HEK293 (cell line): ENCODE data around the gene COL7A1.
A peak's percentile ranks its signal among the peaks of the same experiment; 100 is the strongest.

Experiments
- CTCF ChIA-PET: fragments of 350-600 bp; formaldehyde crosslinking; extraction: SDS; loops from one replicate; lab custom pipeline; 2021; ENCODE audit warnings: antibody characterized with exemption; lab: Yijun Ruan, JAX
- POLR2A ChIA-PET: fragments of 300-600 bp; formaldehyde crosslinking; extraction: SDS; loops from one replicate; lab custom pipeline; 2020; ENCODE audit warnings: antibody characterized with exemption, inconsistent platforms; lab: Yijun Ruan, JAX
- H3K27ac ChIP-seq: fragments of 200-500 bp; sonication (Bioruptor generic); 2 replicates; pipeline ENCODE4 v1.5.1; 2014; ENCODE audit warnings: low read depth, low read length, control low read depth, inconsistent platforms; ENCODE audit errors: extremely low read depth
- H3K36me3 ChIP-seq, 2 experiments: fragments of 200-500 bp in 1 of 2; sonication (Bioruptor generic) in 1 of 2; 1 replicate in 1 of 2; 2 replicates in 1 of 2; pipeline ENCODE4 v1.5.1; 2014 to 2017; ENCODE audit warnings: inconsistent platforms in 2 of 2, low read length in 2 of 2; ENCODE audit not compliant: control insufficient read depth in 2 of 2, insufficient read depth in 1 of 2
- H3K4me1 ChIP-seq: fragments of 200-500 bp; sonication (Bioruptor generic); 2 replicates; pipeline ENCODE4 v1.5.1; 2014; ENCODE audit warnings: mild to moderate bottlenecking, low read length, inconsistent platforms; ENCODE audit not compliant: control insufficient read depth, insufficient read depth
- H3K4me3 ChIP-seq: 2 replicates; pipeline ENCODE4 v1.5.1; 2011; ENCODE audit warnings: low read depth, mild to moderate bottlenecking, control low read depth, low read length, moderate library complexity
- H3K9me3 ChIP-seq: fragments of 200-500 bp; sonication (Bioruptor generic); 2 replicates; pipeline ENCODE4 v1.5.1; 2014; ENCODE audit warnings: low read depth, low read length, inconsistent platforms; ENCODE audit not compliant: control insufficient read depth, insufficient read depth
- EGR2 ChIP-seq: fragments of 450-650 bp; formaldehyde crosslinking; IDR thresholded peaks from 2 replicates; pipeline ENCODE4 v1.5.1; 2016; ENCODE audit warnings: low read depth, missing biosample characterization, missing genetic modification characterization
- FEZF1 ChIP-seq: fragments of 450-650 bp; formaldehyde crosslinking; IDR thresholded peaks from 2 replicates; pipeline ENCODE4 v1.5.1; 2016; ENCODE audit warnings: missing biosample characterization, missing genetic modification characterization
- GLIS1 ChIP-seq: fragments of 450-650 bp; formaldehyde crosslinking; IDR thresholded peaks from 2 replicates; pipeline ENCODE4 v1.5.1; 2016; ENCODE audit warnings: missing biosample characterization, missing genetic modification characterization
- HOXD13 ChIP-seq: sonication (generic); formaldehyde crosslinking; IDR thresholded peaks from 2 replicates; pipeline ENCODE4 v1.8.0; 2022; ENCODE audit warnings: missing genetic modification reagents, borderline replicate concordance
- ZEB2 ChIP-seq: fragments of 450-650 bp; formaldehyde crosslinking; IDR thresholded peaks from 2 replicates; pipeline ENCODE4 v1.5.1; 2016; ENCODE audit warnings: missing biosample characterization, missing genetic modification characterization
- ZFHX2 ChIP-seq: fragments of 450-650 bp; formaldehyde crosslinking; conservative IDR thresholded peaks from 2 replicates; pipeline ENCODE4 v1.5.1; 2016; ENCODE audit warnings: missing biosample characterization, missing genetic modification characterization
- ZIC2 ChIP-seq: fragments of 450-650 bp; formaldehyde crosslinking; IDR thresholded peaks from 2 replicates; pipeline ENCODE4 v1.5.1; 2016; ENCODE audit warnings: missing biosample characterization, missing genetic modification characterization
- ZNF155 ChIP-seq: fragments of 450-650 bp; formaldehyde crosslinking; IDR thresholded peaks from 2 replicates; pipeline ENCODE4 v1.5.1; 2016; ENCODE audit warnings: missing biosample characterization, missing genetic modification characterization
- ZNF335 ChIP-seq: fragments of 450-650 bp; formaldehyde crosslinking; conservative IDR thresholded peaks from 2 replicates; pipeline ENCODE4 v1.5.1; 2016; ENCODE audit warnings: missing biosample characterization, missing genetic modification characterization
- ZNF394 ChIP-seq: fragments of 450-650 bp; formaldehyde crosslinking; IDR thresholded peaks from 2 replicates; pipeline ENCODE4 v1.5.1; 2016; ENCODE audit warnings: missing biosample characterization, missing genetic modification characterization, mild to moderate bottlenecking, moderate library complexity, borderline replicate concordance
- ZNF596 ChIP-seq: fragments of 450-650 bp; IDR thresholded peaks from 2 replicates; pipeline ENCODE4 v1.5.0; 2018; ENCODE audit warnings: missing biosample characterization, mild to moderate bottlenecking, missing genetic modification characterization, moderate library complexity
- ZNF837 ChIP-seq: fragments of 450-650 bp; formaldehyde crosslinking; IDR thresholded peaks from 2 replicates; pipeline ENCODE4 v1.5.1; 2016; ENCODE audit warnings: missing biosample characterization, missing genetic modification characterization
- TF ChIP-seq, protein P1 (sequence below): fragments of 450-650 bp; formaldehyde crosslinking; IDR thresholded peaks from 2 replicates; pipeline ENCODE4 v1.5.1; 2016; ENCODE audit warnings: missing biosample characterization, missing genetic modification characterization
- TF ChIP-seq, protein P2 (sequence below): fragments of 450-650 bp; formaldehyde crosslinking; IDR thresholded peaks from 2 replicates; pipeline ENCODE4 v1.5.1; 2016; ENCODE audit warnings: missing biosample characterization, missing genetic modification characterization
- TF ChIP-seq, protein P3 (sequence below): fragments of 450-650 bp; formaldehyde crosslinking; conservative IDR thresholded peaks from 2 replicates; pipeline ENCODE4 v1.5.1; 2016; ENCODE audit warnings: low read depth, missing biosample characterization, missing genetic modification characterization
- TF ChIP-seq, protein P4 (sequence below): fragments of 450-650 bp; formaldehyde crosslinking; IDR thresholded peaks from 2 replicates; pipeline ENCODE4 v1.5.1; 2016; ENCODE audit warnings: missing biosample characterization, missing genetic modification characterization

COL7A1 gene

DNA sequence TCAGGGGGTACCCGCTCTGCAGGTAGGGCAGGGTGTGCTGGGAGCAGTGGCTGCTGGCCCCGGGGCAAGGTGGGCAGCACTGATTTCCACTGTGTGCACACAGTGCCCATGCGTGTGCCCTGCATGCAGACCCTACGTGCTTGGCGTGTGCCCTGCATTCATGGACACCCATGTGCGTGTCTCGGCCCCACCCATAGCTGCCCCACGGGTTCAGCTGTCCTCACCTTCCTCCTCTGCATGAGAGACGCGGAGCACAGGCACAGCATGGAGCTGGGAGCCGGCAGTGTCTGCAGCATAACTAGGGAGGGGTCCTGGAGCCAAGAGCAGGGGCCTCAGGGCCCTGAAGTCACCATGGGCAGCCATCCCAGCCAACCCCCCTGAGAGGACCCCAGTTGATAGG, 29.9 kb downstream of the COL7A1 start:
- Histone ChIP-seq H3K4me3 (no peak overlapping the region), H3K9me3 (no peaks in the 10 kb centered on the region), H3K27ac (no peak overlapping the region), H3K4me1 (no peaks in the 10 kb centered on the region), H3K36me3 (no peaks in the 10 kb centered on the region)
- ChIA-PET CTCF (no interaction called here), POLR2A (no interaction called here)
- TF ChIP-seq ZIC2 (tag by site-specific recombination) (peak; percentile 49), ZNF155 (tag by site-specific recombination) (no peak)
- TF ChIP-seq, all 188 proteins: peak for 1

DNA sequence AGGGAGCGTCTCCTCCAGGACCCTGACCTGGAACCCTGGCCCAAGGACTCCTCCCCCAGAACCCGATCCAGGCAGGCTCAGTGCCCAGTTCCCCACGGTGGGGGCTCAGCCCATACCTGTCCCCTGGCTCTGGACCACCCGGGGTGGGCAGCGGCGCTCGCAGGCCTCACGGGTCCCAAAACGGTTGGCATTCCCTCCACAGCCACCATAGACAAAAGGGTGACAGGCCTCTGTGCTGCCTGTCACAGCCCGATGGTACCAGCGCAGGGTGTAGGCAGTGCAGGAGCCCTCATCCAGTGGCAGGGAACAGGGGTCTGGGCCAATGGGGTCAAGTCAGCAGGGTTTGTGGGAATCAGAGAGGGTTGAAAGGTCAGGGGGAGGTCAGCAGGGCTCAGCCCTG, 30.5 kb downstream of the COL7A1 start:
- TF ChIP-seq ZEB2 (tag by site-specific recombination) (no peak), HOXD13 (CRISPR knock-in tag) (no peak), ZNF596 (tag by site-specific recombination) (no peak), ZNF335 (no peak), ZNF837 (tag by site-specific recombination) (no peak), ZNF394 (tag by site-specific recombination) (no peak), FEZF1 (tag by site-specific recombination) (no peak)
- TF ChIP-seq, protein P1, sequence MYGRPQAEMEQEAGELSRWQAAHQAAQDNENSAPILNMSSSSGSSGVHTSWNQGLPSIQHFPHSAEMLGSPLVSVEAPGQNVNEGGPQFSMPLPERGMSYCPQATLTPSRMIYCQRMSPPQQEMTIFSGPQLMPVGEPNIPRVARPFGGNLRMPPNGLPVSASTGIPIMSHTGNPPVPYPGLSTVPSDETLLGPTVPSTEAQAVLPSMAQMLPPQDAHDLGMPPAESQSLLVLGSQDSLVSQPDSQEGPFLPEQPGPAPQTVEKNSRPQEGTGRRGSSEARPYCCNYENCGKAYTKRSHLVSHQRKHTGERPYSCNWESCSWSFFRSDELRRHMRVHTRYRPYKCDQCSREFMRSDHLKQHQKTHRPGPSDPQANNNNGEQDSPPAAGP (tag by site-specific recombination), result no peak
- TF ChIP-seq, protein P2, sequence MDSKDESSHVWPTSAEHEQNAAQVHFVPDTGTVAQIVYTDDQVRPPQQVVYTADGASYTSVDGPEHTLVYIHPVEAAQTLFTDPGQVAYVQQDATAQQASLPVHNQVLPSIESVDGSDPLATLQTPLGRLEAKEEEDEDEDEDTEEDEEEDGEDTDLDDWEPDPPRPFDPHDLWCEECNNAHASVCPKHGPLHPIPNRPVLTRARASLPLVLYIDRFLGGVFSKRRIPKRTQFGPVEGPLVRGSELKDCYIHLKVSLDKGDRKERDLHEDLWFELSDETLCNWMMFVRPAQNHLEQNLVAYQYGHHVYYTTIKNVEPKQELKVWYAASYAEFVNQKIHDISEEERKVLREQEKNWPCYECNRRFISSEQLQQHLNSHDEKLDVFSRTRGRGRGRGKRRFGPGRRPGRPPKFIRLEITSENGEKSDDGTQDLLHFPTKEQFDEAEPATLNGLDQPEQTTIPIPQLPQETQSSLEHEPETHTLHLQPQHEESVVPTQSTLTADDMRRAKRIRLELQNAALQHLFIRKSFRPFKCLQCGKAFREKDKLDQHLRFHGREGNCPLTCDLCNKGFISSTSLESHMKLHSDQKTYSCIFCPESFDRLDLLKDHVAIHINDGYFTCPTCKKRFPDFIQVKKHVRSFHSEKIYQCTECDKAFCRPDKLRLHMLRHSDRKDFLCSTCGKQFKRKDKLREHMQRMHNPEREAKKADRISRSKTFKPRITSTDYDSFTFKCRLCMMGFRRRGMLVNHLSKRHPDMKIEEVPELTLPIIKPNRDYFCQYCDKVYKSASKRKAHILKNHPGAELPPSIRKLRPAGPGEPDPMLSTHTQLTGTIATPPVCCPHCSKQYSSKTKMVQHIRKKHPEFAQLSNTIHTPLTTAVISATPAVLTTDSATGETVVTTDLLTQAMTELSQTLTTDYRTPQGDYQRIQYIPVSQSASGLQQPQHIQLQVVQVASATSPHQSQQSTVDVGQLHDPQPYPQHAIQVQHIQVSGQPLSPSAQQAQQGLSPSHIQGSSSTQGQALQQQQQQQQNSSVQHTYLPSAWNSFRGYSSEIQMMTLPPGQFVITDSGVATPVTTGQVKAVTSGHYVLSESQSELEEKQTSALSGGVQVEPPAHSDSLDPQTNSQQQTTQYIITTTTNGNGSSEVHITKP (tag by site-specific recombination), result no peak
- Histone ChIP-seq H3K36me3 (no peaks in the 10 kb centered on the region), H3K9me3 (no peaks in the 10 kb centered on the region), H3K4me1 (no peaks in the 10 kb centered on the region), H3K27ac (no peak overlapping the region), H3K4me3 (no peak overlapping the region)
- ChIA-PET POLR2A (no interaction called here), CTCF (interaction anchor here (0.6 to 1.2 kb wide), 2 partner anchors 128 to 442 kb away, joined by 4 to 5 read pairs; partner anchors contain the start of gene WDR6)

DNA sequence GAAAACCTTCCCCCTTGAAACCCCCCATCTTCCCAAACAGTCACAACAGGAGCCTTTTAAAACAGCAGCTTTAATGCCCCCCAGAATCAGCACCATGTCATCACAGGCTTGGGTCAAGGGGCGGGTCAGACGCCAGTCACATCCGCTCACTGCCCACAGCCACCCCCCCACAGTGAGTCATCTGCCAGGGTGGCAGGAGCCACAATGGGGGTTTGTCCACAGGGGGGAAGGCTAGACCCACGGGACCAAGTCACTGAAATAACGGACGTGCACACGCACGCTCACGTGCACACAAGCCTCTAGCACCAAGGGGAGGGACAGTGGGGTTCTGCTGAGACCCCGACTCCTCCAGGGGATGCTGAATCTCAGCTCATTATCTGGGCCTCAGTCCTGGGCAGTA, 31.1 kb downstream of the COL7A1 start:
- Histone ChIP-seq H3K9me3 (no peaks in the 10 kb centered on the region), H3K4me1 (no peaks in the 10 kb centered on the region), H3K36me3 (no peaks in the 10 kb centered on the region), H3K27ac (no peak overlapping the region), H3K4me3 (no peak overlapping the region)
- TF ChIP-seq ZFHX2 (peak; percentile 37; the same call in 1 of the 2 replicates), ZIC2 (tag by site-specific recombination) (peak; percentile 5; the same call in 1 of the 2 replicates), GLIS1 (peak; percentile 31; the same call in 1 of the 2 replicates), EGR2 (tag by site-specific recombination) (0 out of 2 replicates have a peak, but pooled peaks have one; percentile 25)
- TF ChIP-seq, protein P2 (tag by site-specific recombination), result 0 out of 2 replicates have a peak, but pooled peaks have one; percentile 45
- TF ChIP-seq, protein P3, sequence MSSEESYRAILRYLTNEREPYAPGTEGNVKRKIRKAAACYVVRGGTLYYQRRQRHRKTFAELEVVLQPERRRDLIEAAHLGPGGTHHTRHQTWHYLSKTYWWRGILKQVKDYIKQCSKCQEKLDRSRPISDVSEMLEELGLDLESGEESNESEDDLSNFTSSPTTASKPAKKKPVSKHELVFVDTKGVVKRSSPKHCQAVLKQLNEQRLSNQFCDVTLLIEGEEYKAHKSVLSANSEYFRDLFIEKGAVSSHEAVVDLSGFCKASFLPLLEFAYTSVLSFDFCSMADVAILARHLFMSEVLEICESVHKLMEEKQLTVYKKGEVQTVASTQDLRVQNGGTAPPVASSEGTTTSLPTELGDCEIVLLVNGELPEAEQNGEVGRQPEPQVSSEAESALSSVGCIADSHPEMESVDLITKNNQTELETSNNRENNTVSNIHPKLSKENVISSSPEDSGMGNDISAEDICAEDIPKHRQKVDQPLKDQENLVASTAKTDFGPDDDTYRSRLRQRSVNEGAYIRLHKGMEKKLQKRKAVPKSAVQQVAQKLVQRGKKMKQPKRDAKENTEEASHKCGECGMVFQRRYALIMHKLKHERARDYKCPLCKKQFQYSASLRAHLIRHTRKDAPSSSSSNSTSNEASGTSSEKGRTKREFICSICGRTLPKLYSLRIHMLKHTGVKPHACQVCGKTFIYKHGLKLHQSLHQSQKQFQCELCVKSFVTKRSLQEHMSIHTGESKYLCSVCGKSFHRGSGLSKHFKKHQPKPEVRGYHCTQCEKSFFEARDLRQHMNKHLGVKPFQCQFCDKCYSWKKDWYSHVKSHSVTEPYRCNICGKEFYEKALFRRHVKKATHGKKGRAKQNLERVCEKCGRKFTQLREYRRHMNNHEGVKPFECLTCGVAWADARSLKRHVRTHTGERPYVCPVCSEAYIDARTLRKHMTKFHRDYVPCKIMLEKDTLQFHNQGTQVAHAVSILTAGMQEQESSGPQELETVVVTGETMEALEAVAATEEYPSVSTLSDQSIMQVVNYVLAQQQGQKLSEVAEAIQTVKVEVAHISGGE (tag by site-specific recombination), result no peak
- TF ChIP-seq, protein P4, sequence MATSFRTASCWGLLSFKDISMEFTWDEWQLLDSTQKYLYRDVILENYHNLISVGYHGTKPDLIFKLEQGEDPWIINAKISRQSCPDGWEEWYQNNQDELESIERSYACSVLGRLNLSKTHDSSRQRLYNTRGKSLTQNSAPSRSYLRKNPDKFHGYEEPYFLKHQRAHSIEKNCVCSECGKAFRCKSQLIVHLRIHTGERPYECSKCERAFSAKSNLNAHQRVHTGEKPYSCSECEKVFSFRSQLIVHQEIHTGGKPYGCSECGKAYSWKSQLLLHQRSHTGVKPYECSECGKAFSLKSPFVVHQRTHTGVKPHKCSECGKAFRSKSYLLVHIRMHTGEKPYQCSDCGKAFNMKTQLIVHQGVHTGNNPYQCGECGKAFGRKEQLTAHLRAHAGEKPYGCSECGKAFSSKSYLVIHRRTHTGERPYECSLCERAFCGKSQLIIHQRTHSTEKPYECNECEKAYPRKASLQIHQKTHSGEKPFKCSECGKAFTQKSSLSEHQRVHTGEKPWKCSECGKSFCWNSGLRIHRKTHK (tag by site-specific recombination), result no peak
- ChIA-PET CTCF (interaction anchor here (1.2 kb wide), 1 partner anchor 128 kb away, joined by 5 read pairs; no protein-coding TSS in a partner anchor), POLR2A (interaction anchor here (0.6 kb wide), 1 partner anchor 1457 kb away, joined by 3 read pairs; no protein-coding TSS in a partner anchor)
